ENCODE results near the gene AMN. TPM values are rescaled to one million over a fixed set of nuclear protein-coding genes. Genes with fewer than 3 reads are reported as not detected.

The AMN gene
- total RNA-seq, 3 donors from 2014 or later: 128 to 486 (median 198) TPM

- ATAC-seq (no peak), DNase-seq (no peak)
- TF ChIP-seq CTCF (IDR thresholded peaks at IDR 0.05): no peak
- intact Hi-C loops (cut with DNase I, micrococcal nuclease): no loop called here
- Histone ChIP-seq H3K9me3 (no peaks in the 10 kb centered on the region), H3K36me3 (ENCODE audit: low read depth) (peaks cover 8% of the 10 kb centered on the region), H3K4me1 (ENCODE audit: low read depth) (no peaks in the 10 kb centered on the region), H3K4me3 (no peak overlapping the region)
Observed at GRCh38 chr14:102975662-102976061, 53.2 kb downstream of the AMN start.

GRCh38 chr14:102977475-102977874 is 55.0 kb downstream of the AMN start:
- no peak for TF ChIP-seq CTCF (IDR thresholded peaks at IDR 0.05)
- Histone ChIP-seq H3K4me3 (no peak overlapping the region), H3K4me1 (ENCODE audit: low read depth) (no peaks in the 10 kb centered on the region), H3K36me3 (ENCODE audit: low read depth) (peaks cover 8% of the 10 kb centered on the region), H3K9me3 (no peaks in the 10 kb centered on the region)
- intact Hi-C loops (cut with DNase I, micrococcal nuclease): no loop called here
- DNase-seq: no peak
- ATAC-seq: no peak

GRCh38 chr14:102979406-102979805 is 56.9 kb downstream of the AMN start:
- Histone ChIP-seq H3K9me3 (no peaks in the 10 kb centered on the region), H3K36me3 (ENCODE audit: low read depth) (peaks cover 11% of the 10 kb centered on the region), H3K4me1 (ENCODE audit: low read depth) (no peaks in the 10 kb centered on the region), H3K4me3 (no peak overlapping the region)
- no peak for TF ChIP-seq CTCF (IDR thresholded peaks at IDR 0.05)
- intact Hi-C loops (cut with DNase I, micrococcal nuclease): no loop called here
- no peak for ATAC-seq
- no peak for DNase-seq

GRCh38 chr14:102980409-102980810 is 57.9 kb downstream of the AMN start:
- Histone ChIP-seq H3K4me3 (no peak overlapping the region), H3K4me1 (ENCODE audit: low read depth) (no peaks in the 10 kb centered on the region), H3K9me3 (no peaks in the 10 kb centered on the region), H3K36me3 (ENCODE audit: low read depth) (peaks cover 9% of the 10 kb centered on the region)
- no peak for DNase-seq
- no peak for TF ChIP-seq CTCF (IDR thresholded peaks at IDR 0.05)
- intact Hi-C loops (cut with DNase I, micrococcal nuclease): no loop called here
- no peak for ATAC-seq

Other genes starting within 250 kb of the AMN start
- 10 to 100 TPM; 20.9 to 36.0 (median 21.3) TPM for gene TRAF3, start 145.2 kb upstream of the AMN start, total RNA-seq
- gene CDC42BPB, start 134.9 kb downstream of the AMN start, total RNA-seq: 100 to 1,000 TPM in 1 of 3 donors, 10 to 100 TPM in 2; 77.6 to 106 (median 84.4) TPM
- gene LBHD2, start 161.5 kb downstream of the AMN start, total RNA-seq: not detected
- gene EXOC3L4, start 172.1 kb downstream of the AMN start, total RNA-seq: 10 to 100 TPM; 16.7 to 29.1 (median 26.1) TPM
- 10 to 100 TPM; 22.0 to 67.4 (median 40.2) TPM for gene TNFAIP2, start 200.8 kb downstream of the AMN start, total RNA-seq